ENCODE results near the gene ZZZ3. TPM values are rescaled to one million over a fixed set of nuclear protein-coding genes. Genes with fewer than 3 reads are reported as not detected.

Gene ZZZ3
- polyA plus RNA-seq, 1 experiment = 14.4 TPM

DNA sequence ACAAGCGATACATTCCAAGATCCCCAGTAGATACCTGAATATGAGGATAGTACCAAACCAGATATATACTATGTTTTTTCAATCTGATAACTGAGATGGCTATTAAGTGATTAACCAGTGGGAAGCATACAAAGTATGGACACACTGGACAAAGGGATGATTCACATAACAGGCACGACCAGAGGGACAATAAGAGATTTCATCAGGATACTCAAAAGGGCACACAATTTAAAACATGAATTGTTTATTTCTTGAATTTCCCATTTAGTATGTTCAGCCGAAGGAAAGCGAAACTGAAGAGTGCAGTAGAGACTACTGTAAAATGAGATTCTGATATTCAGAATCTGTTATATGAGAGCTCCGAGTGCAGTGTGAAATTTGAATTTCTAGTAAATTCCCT lies 10.6 kb downstream of the ZZZ3 start:
- H3K4me3 ChIP-seq (ENCODE audit: low read depth, low read length) = peak overlapping the region; percentile 11; the same call in 1 of the 2 replicates

DNA sequence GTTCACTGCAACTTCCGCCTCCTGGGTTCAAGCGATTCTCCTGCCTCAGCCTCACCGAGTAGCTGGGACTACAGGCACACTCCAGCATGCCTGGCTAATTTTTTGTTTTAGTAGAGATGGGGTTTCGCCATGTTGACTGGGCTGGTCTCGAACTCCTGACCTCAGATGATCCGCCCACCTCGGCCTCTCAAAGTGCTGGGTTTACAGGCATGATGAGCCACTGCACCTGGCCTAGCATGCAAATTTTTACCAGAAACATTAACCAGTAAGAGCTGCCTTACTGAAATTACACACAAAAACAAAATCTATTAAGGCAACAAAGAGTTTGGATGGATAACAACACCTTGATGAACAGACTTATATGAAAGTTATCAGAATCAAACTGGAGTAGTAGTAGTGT lies 12.1 kb downstream of the ZZZ3 start:
- Histone ChIP-seq H3K36me3 (ENCODE audit: control insufficient read depth, insufficient read depth, low read length) (no peaks in the 10 kb centered on the region), H3K27me3 (ENCODE audit: control insufficient read depth, insufficient read depth, low read length) (no peaks in the 10 kb centered on the region), H3K4me3 (ENCODE audit: low read depth, low read length) (no peak overlapping the region)
- ChIA-PET CTCF (no interaction called here), POLR2A (no interaction called here)
- TF ChIP-seq, protein P1, sequence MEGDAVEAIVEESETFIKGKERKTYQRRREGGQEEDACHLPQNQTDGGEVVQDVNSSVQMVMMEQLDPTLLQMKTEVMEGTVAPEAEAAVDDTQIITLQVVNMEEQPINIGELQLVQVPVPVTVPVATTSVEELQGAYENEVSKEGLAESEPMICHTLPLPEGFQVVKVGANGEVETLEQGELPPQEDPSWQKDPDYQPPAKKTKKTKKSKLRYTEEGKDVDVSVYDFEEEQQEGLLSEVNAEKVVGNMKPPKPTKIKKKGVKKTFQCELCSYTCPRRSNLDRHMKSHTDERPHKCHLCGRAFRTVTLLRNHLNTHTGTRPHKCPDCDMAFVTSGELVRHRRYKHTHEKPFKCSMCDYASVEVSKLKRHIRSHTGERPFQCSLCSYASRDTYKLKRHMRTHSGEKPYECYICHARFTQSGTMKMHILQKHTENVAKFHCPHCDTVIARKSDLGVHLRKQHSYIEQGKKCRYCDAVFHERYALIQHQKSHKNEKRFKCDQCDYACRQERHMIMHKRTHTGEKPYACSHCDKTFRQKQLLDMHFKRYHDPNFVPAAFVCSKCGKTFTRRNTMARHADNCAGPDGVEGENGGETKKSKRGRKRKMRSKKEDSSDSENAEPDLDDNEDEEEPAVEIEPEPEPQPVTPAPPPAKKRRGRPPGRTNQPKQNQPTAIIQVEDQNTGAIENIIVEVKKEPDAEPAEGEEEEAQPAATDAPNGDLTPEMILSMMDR (IDR thresholded peaks at IDR 0.05; ENCODE audit: insufficient read depth, low read depth, low read length) = no peak
- DNase-seq (ENCODE audit: low read depth) = no peak

More for the DNA sequence above, 10.6 kb downstream of the ZZZ3 start:
- H3K27me3 ChIP-seq (ENCODE audit: control insufficient read depth, insufficient read depth, low read length) = no peaks in the 10 kb centered on the region
- TF ChIP-seq, protein P1 (IDR thresholded peaks at IDR 0.05; ENCODE audit: insufficient read depth, low read depth, low read length) = no peak
- ChIA-PET POLR2A (no interaction called here), CTCF (interaction anchor here (0.6 kb wide), 1 partner anchor 90 kb away, joined by 3 read pairs; no protein-coding TSS in a partner anchor)
- H3K36me3 ChIP-seq (ENCODE audit: control insufficient read depth, insufficient read depth, low read length) = no peaks in the 10 kb centered on the region
- peak; percentile 16 for DNase-seq (ENCODE audit: low read depth)

DNA sequence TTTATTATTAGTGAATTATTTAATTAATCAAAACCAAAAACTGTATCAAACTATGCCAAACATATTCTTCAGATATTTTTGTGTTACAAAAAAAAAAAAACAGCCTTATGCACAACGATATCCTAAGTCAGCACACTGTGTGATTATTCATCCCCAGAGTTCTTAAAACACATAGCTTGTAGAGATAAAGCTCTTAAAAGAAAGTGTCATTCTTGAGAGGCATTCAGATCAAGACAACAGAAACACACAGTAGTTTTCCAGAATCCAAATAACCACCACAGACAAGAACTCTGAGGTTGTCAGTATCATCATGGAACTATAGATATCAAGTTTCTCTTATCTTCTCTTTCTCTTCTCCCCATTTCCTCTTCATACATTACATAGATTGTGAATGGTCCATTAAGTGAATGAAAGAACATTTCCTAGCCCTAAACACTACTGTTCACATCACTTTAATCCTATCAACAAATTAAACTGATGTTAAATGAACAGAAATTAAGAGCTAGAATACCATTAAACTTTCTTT lies 13.5 kb downstream of the ZZZ3 start:
- no peaks in the 10 kb centered on the region for H3K27me3 ChIP-seq (ENCODE audit: control insufficient read depth, insufficient read depth, low read length)
- H3K4me3 ChIP-seq (ENCODE audit: low read depth, low read length) = no peak overlapping the region
- TF ChIP-seq, protein P1 (IDR thresholded peaks at IDR 0.05; ENCODE audit: insufficient read depth, low read depth, low read length) = no peak
- no peaks in the 10 kb centered on the region for H3K36me3 ChIP-seq (ENCODE audit: control insufficient read depth, insufficient read depth, low read length)
- ChIA-PET POLR2A (interaction anchor here (0.6 kb wide), 1 partner anchor 19 kb away, joined by 5 read pairs; no protein-coding TSS in a partner anchor), CTCF (no interaction called here)
- DNase-seq (ENCODE audit: low read depth) = no peak

- H3K27me3 ChIP-seq (ENCODE audit: control insufficient read depth, insufficient read depth, low read length) = no peaks in the 10 kb centered on the region
- H3K36me3 ChIP-seq (ENCODE audit: control insufficient read depth, insufficient read depth, low read length) = no peaks in the 10 kb centered on the region
- POLR2A ChIA-PET = no interaction called here
- CTCF ChIA-PET = no interaction called here
- H3K4me3 ChIP-seq (ENCODE audit: low read depth, low read length) = no peak overlapping the region
- TF ChIP-seq, protein P1 (IDR thresholded peaks at IDR 0.05; ENCODE audit: insufficient read depth, low read depth, low read length) = no peak
- no peak for DNase-seq (ENCODE audit: low read depth)
Measured at GRCh38 chr1:77664939-77665516, 17.4 kb downstream of the ZZZ3 start.

DNA sequence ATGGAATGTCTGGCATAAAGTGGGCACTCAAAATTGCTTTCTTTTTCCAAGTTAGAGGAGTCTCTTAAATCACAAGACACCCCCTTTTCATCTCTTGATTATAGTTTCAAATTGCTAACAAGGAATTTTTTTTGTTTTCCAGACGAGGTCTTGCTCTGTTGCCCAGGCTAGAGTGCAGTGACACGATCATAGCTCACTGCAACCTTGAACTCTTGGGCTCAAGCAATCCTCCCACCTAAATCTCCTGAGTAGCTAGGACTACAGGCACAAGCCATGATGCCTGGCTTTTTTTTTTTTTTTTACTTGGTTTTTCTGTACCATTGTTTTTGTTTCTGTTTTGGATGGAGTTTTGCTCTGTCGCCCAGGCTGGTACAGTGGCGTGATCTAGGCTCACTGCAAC lies 20.8 kb downstream of the ZZZ3 start:
- no peak for DNase-seq (ENCODE audit: low read depth)
- TF ChIP-seq, protein P1 (IDR thresholded peaks at IDR 0.05; ENCODE audit: insufficient read depth, low read depth, low read length) = no peak
- CTCF ChIA-PET = interaction anchor here (1.0 kb wide), 1 partner anchor 16 kb away, joined by 4 read pairs; no protein-coding TSS in a partner anchor
- Histone ChIP-seq H3K36me3 (ENCODE audit: control insufficient read depth, insufficient read depth, low read length) (no peaks in the 10 kb centered on the region), H3K27me3 (ENCODE audit: control insufficient read depth, insufficient read depth, low read length) (no peaks in the 10 kb centered on the region), H3K4me3 (ENCODE audit: low read depth, low read length) (no peak overlapping the region)
- POLR2A ChIA-PET = no interaction called here

All from BJ (cell line).